NCI-H2171 treated with DMSO at 0.1 percent for 48 hours (cell line): Measurements from ENCODE around the gene GTSF1L.
"Not testable (repeated sequence)": the region's sequence is repeated elsewhere in the genome, so short reads cannot be mapped to it uniquely, and the experiment has no call there.

ENCODE experiments used
- DNase-seq: peaks from one replicate; lab custom pipeline; 2025; lab: John Stamatoyannopoulos, UW

Gene GTSF1L

GRCh38 chr20:43726811-43727338, at the start of gene GTSF1L:
Gene GTSF1L (minus strand): TSS chr20:43727002. CDS start chr20:43726694, 308 bp downstream.
- no peak for DNase-seq

GRCh38 chr20:43774754-43775153, 48.0 kb upstream of the GTSF1L start:
- DNase-seq: no peak

GRCh38 chr20:43771503-43772190, 44.8 kb upstream of the GTSF1L start:
- DNase-seq: no peak

GRCh38 chr20:43770342-43770741, 43.5 kb upstream of the GTSF1L start:
- DNase-seq: no peak

GRCh38 chr20:43767686-43768474, 41.1 kb upstream of the GTSF1L start:
- peak; percentile 6 for DNase-seq

GRCh38 chr20:43766917-43767316, 40.1 kb upstream of the GTSF1L start:
- DNase-seq: no peak

- DNase-seq: no peak
Observed at GRCh38 chr20:43766385-43766784, 39.6 kb upstream of the GTSF1L start.

- no peak for DNase-seq
Observed at GRCh38 chr20:43765916-43766315, 39.1 kb upstream of the GTSF1L start.

- no peak for DNase-seq
Observed at GRCh38 chr20:43762911-43763310, 36.1 kb upstream of the GTSF1L start.

- no peak for DNase-seq
Observed at GRCh38 chr20:43761386-43762340, 34.9 kb upstream of the GTSF1L start.

GRCh38 chr20:43757888-43758287, 31.1 kb upstream of the GTSF1L start:
- not testable (repeated sequence) for DNase-seq

GRCh38 chr20:43755851-43756250, 29.0 kb upstream of the GTSF1L start:
- DNase-seq: no peak

GRCh38 chr20:43755390-43755789, 28.6 kb upstream of the GTSF1L start:
- DNase-seq: no peak

- no peak for DNase-seq
Observed at GRCh38 chr20:43752561-43753301, 25.9 kb upstream of the GTSF1L start.

GRCh38 chr20:43752051-43752360, 25.2 kb upstream of the GTSF1L start:
- DNase-seq: no peak

- peak; percentile 54 for DNase-seq
Observed at GRCh38 chr20:43751167-43752050, 24.6 kb upstream of the GTSF1L start.

GRCh38 chr20:43750774-43751166, 24.0 kb upstream of the GTSF1L start:
- no peak for DNase-seq

GRCh38 chr20:43749734-43750294, 23.0 kb upstream of the GTSF1L start:
- peak; percentile 38 for DNase-seq

GRCh38 chr20:43748274-43748673, 21.5 kb upstream of the GTSF1L start:
- DNase-seq: peak; percentile 35
